Panc1 (cell line): ENCODE results near the gene GAL3ST3. TPM values are rescaled to one million over a fixed set of nuclear protein-coding genes. Genes with fewer than 3 reads are reported as not detected.

Source experiments
- ATAC-seq: fragments of 200-7000 bp; cut with Tn5 transposase; 2 replicates; pipeline ENCODE4 v1.9.1; 2020; ENCODE audit warnings: mild to moderate bottlenecking, moderate library complexity
- BruUV-seq: library from RNA; stranded (reverse); fragments of 400-500 nt; replicated peaks from 2 replicates; lab custom pipeline; 2021; lab: Mats Ljungman, UMichigan
- CTCF ChIA-PET: fragments of 300-600 bp; sonication (Branson Sonifier 250); formaldehyde crosslinking; loops from one replicate; lab custom pipeline; 2022; ENCODE audit warnings: antibody characterized with exemption; lab: Charles Lee
- POLR2A ChIA-PET: fragments of 300-600 bp; sonication (Branson Sonifier 250); formaldehyde crosslinking; loops from one replicate; lab custom pipeline; 2022; ENCODE audit warnings: antibody characterized with exemption; lab: Charles Lee
- DNase-seq: peaks from one replicate; pipeline ENCODE4 v3.0.0-alpha.2; 2010; ENCODE audit warnings: low read depth, low spot score
- H3K27ac ChIP-seq: 2 replicates; pipeline ENCODE4 v1.5.1; 2011; ENCODE audit warnings: mild to moderate bottlenecking, low read length, inconsistent platforms
- H3K27me3 ChIP-seq: fragments of 200-500 bp; sonication (Bioruptor generic); 2 replicates; pipeline ENCODE4 v1.6.0; 2014; ENCODE audit warnings: low read length, inconsistent platforms; ENCODE audit not compliant: control insufficient read depth, insufficient read depth
- H3K36me3 ChIP-seq: fragments of 200-500 bp; sonication (Bioruptor generic); 2 replicates; pipeline ENCODE4 v1.5.1; 2014; ENCODE audit warnings: inconsistent platforms, mild to moderate bottlenecking, low read length, moderate library complexity; ENCODE audit not compliant: control insufficient read depth, insufficient read depth
- H3K4me1 ChIP-seq: 2 replicates; pipeline ENCODE4 v1.5.1; 2011; ENCODE audit warnings: inconsistent platforms, mild to moderate bottlenecking, low read length, moderate library complexity; ENCODE audit not compliant: control insufficient read depth, insufficient read depth
- H3K4me3 ChIP-seq, 2 experiments: 2 replicates each; pipeline ENCODE4 v1.5.1; 2011 to 2012; ENCODE audit warnings: low read depth in 2 of 2, low read length in 2 of 2, mild to moderate bottlenecking in 2 of 2, inconsistent platforms in 1 of 2, moderate library complexity in 1 of 2
- H3K9me3 ChIP-seq: fragments of 200-500 bp; sonication (Bioruptor generic); 2 replicates; pipeline ENCODE4 v1.5.1; 2014; ENCODE audit warnings: low read depth, mild to moderate bottlenecking, inconsistent platforms, low read length, moderate library complexity; ENCODE audit not compliant: control insufficient read depth, insufficient read depth
- POLR2AphosphoS5 ChIP-seq: IDR thresholded peaks from 2 replicates; pipeline ENCODE4 v1.6.1; 2012; ENCODE audit warnings: mild to moderate bottlenecking, low read depth, low read length, moderate library complexity
- SIN3A ChIP-seq: IDR thresholded peaks from 2 replicates; pipeline ENCODE4 v1.6.1; 2012; ENCODE audit warnings: low read depth, mild to moderate bottlenecking, low read length, moderate library complexity, borderline replicate concordance; ENCODE audit not compliant: insufficient read depth
- TCF7L2 ChIP-seq: IDR thresholded peaks from 2 replicates; pipeline ENCODE4 v1.6.1; 2011; ENCODE audit warnings: mild to moderate bottlenecking, low read depth, low read length, inconsistent platforms
- in situ Hi-C: cut with HindIII; loops from 2 replicates; pipeline ENCODE4 v1.10.0; 2016; ENCODE audit warnings: low sequenced_read_pairs, low pct_unique_long_range_greater_than_20kb
- intact Hi-C: fragments of 100-400 bp; cut with micrococcal nuclease; formaldehyde crosslinking; loops from one replicate; pipeline ENCODE4 v1.10.0; 2022; ENCODE audit not compliant: unreplicated experiment
- total RNA-seq: library from RNA; stranded (reverse); gene quantifications from one replicate; pipeline ENCODE4 v1.2.1, GENCODE V29; 2021; ENCODE audit not compliant: unreplicated experiment
- TF ChIP-seq, protein P1 (sequence below): fragments of 450-650 bp; IDR thresholded peaks from 2 replicates; pipeline ENCODE4 v1.5.1; 2017; ENCODE audit warnings: mild to moderate bottlenecking
- TF ChIP-seq, protein P2 (sequence below), 2 experiments: IDR thresholded peaks; 2 replicates each; pipeline ENCODE4 v1.6.1; 2011 to 2012; ENCODE audit warnings: low read depth in 2 of 2, control low read depth in 1 of 2, low read length in 1 of 2, mild to moderate bottlenecking in 1 of 2, moderate library complexity in 1 of 2; ENCODE audit not compliant: insufficient read depth in 1 of 2

The GAL3ST3 gene
- total RNA-seq, 1 experiment from 2014 or later: not detected

DNA sequence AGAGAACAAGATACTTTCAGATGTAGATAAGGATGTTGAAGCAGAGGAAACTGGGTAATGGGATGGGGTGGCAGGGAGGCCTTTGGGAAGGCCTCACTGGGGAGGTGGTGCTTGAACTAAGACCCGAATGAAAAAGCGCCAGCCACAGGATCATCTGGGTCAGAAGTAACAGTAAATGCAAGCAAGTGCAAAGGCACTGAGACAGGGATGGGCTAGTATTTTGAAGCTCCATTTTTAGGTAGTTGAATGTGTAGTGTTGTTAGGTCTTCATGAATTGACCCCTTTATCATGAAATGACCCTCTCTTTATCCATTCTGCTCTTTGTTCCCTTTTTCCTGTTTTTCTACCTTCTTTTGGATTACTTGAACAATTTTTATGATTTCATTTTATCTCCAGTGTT, 14.9 kb upstream of the GAL3ST3 start:
- TF ChIP-seq, protein P1, sequence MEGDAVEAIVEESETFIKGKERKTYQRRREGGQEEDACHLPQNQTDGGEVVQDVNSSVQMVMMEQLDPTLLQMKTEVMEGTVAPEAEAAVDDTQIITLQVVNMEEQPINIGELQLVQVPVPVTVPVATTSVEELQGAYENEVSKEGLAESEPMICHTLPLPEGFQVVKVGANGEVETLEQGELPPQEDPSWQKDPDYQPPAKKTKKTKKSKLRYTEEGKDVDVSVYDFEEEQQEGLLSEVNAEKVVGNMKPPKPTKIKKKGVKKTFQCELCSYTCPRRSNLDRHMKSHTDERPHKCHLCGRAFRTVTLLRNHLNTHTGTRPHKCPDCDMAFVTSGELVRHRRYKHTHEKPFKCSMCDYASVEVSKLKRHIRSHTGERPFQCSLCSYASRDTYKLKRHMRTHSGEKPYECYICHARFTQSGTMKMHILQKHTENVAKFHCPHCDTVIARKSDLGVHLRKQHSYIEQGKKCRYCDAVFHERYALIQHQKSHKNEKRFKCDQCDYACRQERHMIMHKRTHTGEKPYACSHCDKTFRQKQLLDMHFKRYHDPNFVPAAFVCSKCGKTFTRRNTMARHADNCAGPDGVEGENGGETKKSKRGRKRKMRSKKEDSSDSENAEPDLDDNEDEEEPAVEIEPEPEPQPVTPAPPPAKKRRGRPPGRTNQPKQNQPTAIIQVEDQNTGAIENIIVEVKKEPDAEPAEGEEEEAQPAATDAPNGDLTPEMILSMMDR: no peak
- TF ChIP-seq SIN3A (no peak), TCF7L2 (no peak), POLR2AphosphoS5 (no peak)
- TF ChIP-seq, protein P2, sequence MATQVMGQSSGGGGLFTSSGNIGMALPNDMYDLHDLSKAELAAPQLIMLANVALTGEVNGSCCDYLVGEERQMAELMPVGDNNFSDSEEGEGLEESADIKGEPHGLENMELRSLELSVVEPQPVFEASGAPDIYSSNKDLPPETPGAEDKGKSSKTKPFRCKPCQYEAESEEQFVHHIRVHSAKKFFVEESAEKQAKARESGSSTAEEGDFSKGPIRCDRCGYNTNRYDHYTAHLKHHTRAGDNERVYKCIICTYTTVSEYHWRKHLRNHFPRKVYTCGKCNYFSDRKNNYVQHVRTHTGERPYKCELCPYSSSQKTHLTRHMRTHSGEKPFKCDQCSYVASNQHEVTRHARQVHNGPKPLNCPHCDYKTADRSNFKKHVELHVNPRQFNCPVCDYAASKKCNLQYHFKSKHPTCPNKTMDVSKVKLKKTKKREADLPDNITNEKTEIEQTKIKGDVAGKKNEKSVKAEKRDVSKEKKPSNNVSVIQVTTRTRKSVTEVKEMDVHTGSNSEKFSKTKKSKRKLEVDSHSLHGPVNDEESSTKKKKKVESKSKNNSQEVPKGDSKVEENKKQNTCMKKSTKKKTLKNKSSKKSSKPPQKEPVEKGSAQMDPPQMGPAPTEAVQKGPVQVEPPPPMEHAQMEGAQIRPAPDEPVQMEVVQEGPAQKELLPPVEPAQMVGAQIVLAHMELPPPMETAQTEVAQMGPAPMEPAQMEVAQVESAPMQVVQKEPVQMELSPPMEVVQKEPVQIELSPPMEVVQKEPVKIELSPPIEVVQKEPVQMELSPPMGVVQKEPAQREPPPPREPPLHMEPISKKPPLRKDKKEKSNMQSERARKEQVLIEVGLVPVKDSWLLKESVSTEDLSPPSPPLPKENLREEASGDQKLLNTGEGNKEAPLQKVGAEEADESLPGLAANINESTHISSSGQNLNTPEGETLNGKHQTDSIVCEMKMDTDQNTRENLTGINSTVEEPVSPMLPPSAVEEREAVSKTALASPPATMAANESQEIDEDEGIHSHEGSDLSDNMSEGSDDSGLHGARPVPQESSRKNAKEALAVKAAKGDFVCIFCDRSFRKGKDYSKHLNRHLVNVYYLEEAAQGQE (IDR thresholded peaks at IDR 0.05; ENCODE audit: insufficient read depth in 1 of 2, low read depth in 2 of 2, low read length in 1 of 2): no peak
- DNase-seq: no peak
- CTCF ChIA-PET: no interaction called here
- no peak for ATAC-seq
- BruUV-seq: no TSS peak
- peaks cover 73% of the 10 kb centered on the region for H3K36me3 ChIP-seq
- in situ Hi-C loops: no loop called here
- intact Hi-C loops: no loop called here
- H3K27me3 ChIP-seq: no peaks in the 10 kb centered on the region
- H3K27ac ChIP-seq: no peak overlapping the region
- H3K9me3 ChIP-seq: no peaks in the 10 kb centered on the region
- peaks cover 7% of the 10 kb centered on the region for H3K4me1 ChIP-seq
- POLR2A ChIA-PET: no interaction called here
- H3K4me3 ChIP-seq: no peak overlapping the region

DNA sequence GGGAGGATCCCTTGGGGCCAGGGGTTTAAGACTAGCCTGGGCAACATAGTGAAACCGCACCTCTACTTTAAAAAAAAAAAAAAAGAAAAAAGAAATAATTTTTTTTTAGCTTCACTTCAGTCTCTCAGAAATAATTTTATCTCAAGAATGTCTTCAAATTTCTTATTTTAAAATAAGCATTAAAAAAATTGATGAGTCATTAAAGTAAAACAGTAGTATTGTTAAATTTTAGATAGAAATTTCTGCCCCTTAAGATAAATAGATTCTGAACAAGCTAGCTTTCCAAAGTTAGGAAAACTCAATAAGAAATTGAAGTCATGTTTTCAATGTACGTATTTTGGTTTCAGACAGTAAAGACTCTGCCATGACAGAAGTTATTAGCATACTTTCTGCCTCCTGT, 13.4 kb upstream of the GAL3ST3 start:
- Histone ChIP-seq H3K9me3 (no peaks in the 10 kb centered on the region), H3K4me1 (no peaks in the 10 kb centered on the region), H3K4me3 (no peak overlapping the region), H3K27me3 (no peaks in the 10 kb centered on the region), H3K27ac (no peak overlapping the region), H3K36me3 (peaks cover 79% of the 10 kb centered on the region)
- CTCF ChIA-PET: no interaction called here
- in situ Hi-C loops: no loop called here
- DNase-seq (no peak), ATAC-seq (no peak)
- TF ChIP-seq TCF7L2 (no peak), POLR2AphosphoS5 (no peak), SIN3A (no peak)
- TF ChIP-seq, protein P2 (IDR thresholded peaks at IDR 0.05; ENCODE audit: insufficient read depth in 1 of 2, low read depth in 2 of 2, low read length in 1 of 2): no peak
- TF ChIP-seq, protein P1: no peak
- POLR2A ChIA-PET: interaction anchor here (0.6 kb wide), 1 partner anchor 22 kb away, joined by 8 read pairs; no protein-coding TSS in a partner anchor
- BruUV-seq: no TSS peak
- intact Hi-C loops: no loop called here
